K562 (cell line): ENCODE measurements around the gene GDF9. TPM values are rescaled to one million over a fixed set of nuclear protein-coding genes. Genes with fewer than 3 reads are reported as not detected.

ENCODE experiments used
- FOS ChIP-seq: IDR thresholded peaks from 3 replicates; pipeline ENCODE4 v1.6.1; 2011; ENCODE audit not compliant: insufficient read length; ENCODE audit errors: extremely low read depth
- KAT7 ChIP-seq: sonication (generic); formaldehyde crosslinking; IDR thresholded peaks from 2 replicates; pipeline ENCODE4 v1.8.0; 2022; ENCODE audit warnings: missing genetic modification reagents, mild to moderate bottlenecking, borderline replicate concordance
- KDM4B ChIP-seq, 2 experiments: fragments of 450-650 bp in 1 of 2; sonication (generic) in 1 of 2; IDR thresholded peaks; 2 replicates each; pipeline ENCODE4 v1.6.1; 2016 to 2017; ENCODE audit warnings: borderline replicate concordance in 2 of 2, antibody characterized with exemption in 1 of 2, low read depth in 1 of 2, mild to moderate bottlenecking in 1 of 2
- PHTF2 ChIP-seq: fragments of 250-450 bp; sonication (Bioruptor Pico); IDR thresholded peaks from 2 replicates; pipeline ENCODE4 v1.5.0; 2021; ENCODE audit warnings: mild to moderate bottlenecking
- RBFOX2 ChIP-seq: fragments of 200-400 bp; formaldehyde crosslinking; IDR thresholded peaks from 2 replicates; pipeline ENCODE4 v1.6.1; 2017; ENCODE audit warnings: low read depth, mild to moderate bottlenecking, low read length, moderate library complexity
- RBM15 ChIP-seq: fragments of 200-400 bp; formaldehyde crosslinking; IDR thresholded peaks from 2 replicates; pipeline ENCODE4 v1.6.1; 2018; ENCODE audit warnings: mild to moderate bottlenecking, low read length, moderate library complexity; ENCODE audit not compliant: insufficient read depth
- RBM25 ChIP-seq: fragments of 200-400 bp; formaldehyde crosslinking; IDR thresholded peaks from 2 replicates; pipeline ENCODE4 v1.6.1; 2018; ENCODE audit warnings: low read length, low read depth, moderate library complexity; ENCODE audit not compliant: severe bottlenecking
- RNF2 ChIP-seq: sonication (generic); IDR thresholded peaks from 2 replicates; pipeline ENCODE4 v1.6.1; 2016
- TGIF2 ChIP-seq: sonication (generic); formaldehyde crosslinking; IDR thresholded peaks from 2 replicates; pipeline ENCODE4 v1.8.1; 2022; ENCODE audit warnings: mild to moderate bottlenecking, missing genetic modification reagents, moderate library complexity
- THRB ChIP-seq: fragments of 450-650 bp; formaldehyde crosslinking; conservative IDR thresholded peaks from 2 replicates; pipeline ENCODE4 v1.4.0; 2022; ENCODE audit warnings: mild to moderate bottlenecking, missing genetic modification characterization
- YY1 ChIP-seq, 3 experiments: IDR thresholded peaks; 2 replicates each; pipeline ENCODE4 v1.6.1; 2011; ENCODE audit warnings: low read length in 2 of 3, mild to moderate bottlenecking in 2 of 3, moderate library complexity in 2 of 3, borderline replicate concordance in 1 of 3, control low read depth in 1 of 3, low read depth in 1 of 3; ENCODE audit not compliant: insufficient read depth in 3 of 3, insufficient replicate concordance in 2 of 3, control insufficient read depth in 1 of 3, insufficient read length in 1 of 3; ENCODE audit errors: extremely low read depth in 1 of 3
- ZNF121 ChIP-seq: sonication (generic); formaldehyde crosslinking; conservative IDR thresholded peaks from 2 replicates; pipeline ENCODE4 v1.8.0; 2022; ENCODE audit warnings: missing genetic modification reagents
- ZNF224 ChIP-seq: sonication (generic); formaldehyde crosslinking; IDR thresholded peaks from 2 replicates; pipeline ENCODE4 v1.8.0; 2022; ENCODE audit warnings: mild to moderate bottlenecking, missing genetic modification reagents
- ZNF274 ChIP-seq: IDR thresholded peaks from 2 replicates; pipeline ENCODE4 v1.6.1; 2011; ENCODE audit warnings: low read depth, mild to moderate bottlenecking, low read length, moderate library complexity, borderline replicate concordance
- ZNF3 ChIP-seq: fragments of 250-450 bp; sonication (Bioruptor Pico); IDR thresholded peaks from 2 replicates; pipeline ENCODE4 v1.5.0; 2021; ENCODE audit warnings: mild to moderate bottlenecking, moderate library complexity
- ZNF41 ChIP-seq: fragments of 250-450 bp; sonication (Bioruptor Pico); conservative IDR thresholded peaks from 2 replicates; pipeline ENCODE4 v1.4.0; 2020; ENCODE audit warnings: mild to moderate bottlenecking
- ZNF551 ChIP-seq: fragments of 250-450 bp; sonication (Bioruptor Pico); IDR thresholded peaks from 2 replicates; pipeline ENCODE4 v1.5.0; 2021; ENCODE audit warnings: mild to moderate bottlenecking, moderate library complexity
- polyA plus RNA-seq, 8 experiments: library from polyadenylated mRNA; depleted of rRNA in 4 of 8; stranded (reverse) in 5 of 8; unstranded in 3 of 8; fragments of >200 nt; fragmentation: Nextera tagmentation in 2 of 8; fragmentation: Illumina TruSeq in 1 of 8; extraction: Ambion mirVana in 2 of 8; extraction: Trizol in 1 of 8; gene quantifications; 2 replicates each; pipeline versions ENCODE4 v1.2.1 to v1.2.3, GENCODE V29; 2011 to 2014; ENCODE audit warnings: inconsistent platforms in 1 of 8, missing spikeins in 1 of 8
- total RNA-seq, 7 experiments: library from RNA; depleted of rRNA in 6 of 7; stranded (reverse); fragments of >200 nt in 6 of 7; fragmentation: Illumina TruSeq in 2 of 7; extraction: Trizol in 2 of 7; gene quantifications; 2 replicates each; pipeline versions ENCODE4 v1.2.1 to v1.2.3, GENCODE V29; 2011 to 2021; ENCODE audit warnings: low replicate concordance in 1 of 7
- TF ChIP-seq, protein P1 (sequence below), 2 experiments: IDR thresholded peaks; 2 replicates each; pipeline ENCODE4 v1.6.1; 2011; ENCODE audit warnings: borderline replicate concordance in 1 of 2, control low read depth in 1 of 2, low read depth in 1 of 2, low read length in 1 of 2, mild to moderate bottlenecking in 1 of 2, mixed read lengths in 1 of 2, moderate library complexity in 1 of 2; ENCODE audit not compliant: insufficient read depth in 1 of 2, insufficient read length in 1 of 2, poor library complexity in 1 of 2, severe bottlenecking in 1 of 2; ENCODE audit errors: extremely low read depth in 1 of 2
- TF ChIP-seq, protein P2 (sequence below): fragments of 250-450 bp; sonication (Bioruptor Pico); IDR thresholded peaks from 2 replicates; pipeline ENCODE4 v1.9.0; 2021; ENCODE audit warnings: mild to moderate bottlenecking, inconsistent platforms
- TF ChIP-seq, protein P3 (sequence below): fragments of 450-650 bp; IDR thresholded peaks from 2 replicates; pipeline ENCODE4 v1.6.1; 2016; ENCODE audit warnings: borderline replicate concordance

The GDF9 gene
- total and polyA plus RNA-seq, 9 of the 15 experiments (the other 6 are each of a cell fraction or from before 2014, with no cell fraction given), result 0.10 to 0.70 (median 0.20) TPM; not detected in 1

- no peak for TF ChIP-seq KDM4B (IDR thresholded peaks at IDR 0.05; ENCODE audit: borderline replicate concordance in 2 of 2, low read depth in 1 of 2)
- TF ChIP-seq, protein P1, sequence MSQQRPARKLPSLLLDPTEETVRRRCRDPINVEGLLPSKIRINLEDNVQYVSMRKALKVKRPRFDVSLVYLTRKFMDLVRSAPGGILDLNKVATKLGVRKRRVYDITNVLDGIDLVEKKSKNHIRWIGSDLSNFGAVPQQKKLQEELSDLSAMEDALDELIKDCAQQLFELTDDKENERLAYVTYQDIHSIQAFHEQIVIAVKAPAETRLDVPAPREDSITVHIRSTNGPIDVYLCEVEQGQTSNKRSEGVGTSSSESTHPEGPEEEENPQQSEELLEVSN (IDR thresholded peaks at IDR 0.05; ENCODE audit: borderline replicate concordance in 1 of 2, extremely low read depth in 1 of 2, insufficient read depth in 1 of 2, insufficient read length in 1 of 2, low read depth in 1 of 2, low read length in 1 of 2, poor library complexity in 1 of 2, severe bottlenecking in 1 of 2), result peak in 1 of 2 experiments; percentile 41
- TF ChIP-seq, protein P2, sequence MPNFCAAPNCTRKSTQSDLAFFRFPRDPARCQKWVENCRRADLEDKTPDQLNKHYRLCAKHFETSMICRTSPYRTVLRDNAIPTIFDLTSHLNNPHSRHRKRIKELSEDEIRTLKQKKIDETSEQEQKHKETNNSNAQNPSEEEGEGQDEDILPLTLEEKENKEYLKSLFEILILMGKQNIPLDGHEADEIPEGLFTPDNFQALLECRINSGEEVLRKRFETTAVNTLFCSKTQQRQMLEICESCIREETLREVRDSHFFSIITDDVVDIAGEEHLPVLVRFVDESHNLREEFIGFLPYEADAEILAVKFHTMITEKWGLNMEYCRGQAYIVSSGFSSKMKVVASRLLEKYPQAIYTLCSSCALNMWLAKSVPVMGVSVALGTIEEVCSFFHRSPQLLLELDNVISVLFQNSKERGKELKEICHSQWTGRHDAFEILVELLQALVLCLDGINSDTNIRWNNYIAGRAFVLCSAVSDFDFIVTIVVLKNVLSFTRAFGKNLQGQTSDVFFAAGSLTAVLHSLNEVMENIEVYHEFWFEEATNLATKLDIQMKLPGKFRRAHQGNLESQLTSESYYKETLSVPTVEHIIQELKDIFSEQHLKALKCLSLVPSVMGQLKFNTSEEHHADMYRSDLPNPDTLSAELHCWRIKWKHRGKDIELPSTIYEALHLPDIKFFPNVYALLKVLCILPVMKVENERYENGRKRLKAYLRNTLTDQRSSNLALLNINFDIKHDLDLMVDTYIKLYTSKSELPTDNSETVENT (CRISPR knock-in tag), result peak; percentile 76; the same call in 1 of the 2 replicates
- 0 out of 2 replicates have a peak, but pooled peaks have one; percentile 83 for TF ChIP-seq KAT7 (CRISPR knock-in tag)
- TF ChIP-seq RNF2, result peak; percentile 73; the same call in 1 of the 2 replicates
- TF ChIP-seq ZNF41 (CRISPR knock-in tag), result no peak
- no peak for TF ChIP-seq TGIF2
- peak; percentile 94 for TF ChIP-seq RBFOX2
- no peak for TF ChIP-seq RBM15
- no peak for TF ChIP-seq ZNF3 (CRISPR knock-in tag)
- TF ChIP-seq ZNF224 (CRISPR knock-in tag), result no peak
- TF ChIP-seq ZNF274, result no peak
- no peak for TF ChIP-seq FOS
- TF ChIP-seq, protein P3, sequence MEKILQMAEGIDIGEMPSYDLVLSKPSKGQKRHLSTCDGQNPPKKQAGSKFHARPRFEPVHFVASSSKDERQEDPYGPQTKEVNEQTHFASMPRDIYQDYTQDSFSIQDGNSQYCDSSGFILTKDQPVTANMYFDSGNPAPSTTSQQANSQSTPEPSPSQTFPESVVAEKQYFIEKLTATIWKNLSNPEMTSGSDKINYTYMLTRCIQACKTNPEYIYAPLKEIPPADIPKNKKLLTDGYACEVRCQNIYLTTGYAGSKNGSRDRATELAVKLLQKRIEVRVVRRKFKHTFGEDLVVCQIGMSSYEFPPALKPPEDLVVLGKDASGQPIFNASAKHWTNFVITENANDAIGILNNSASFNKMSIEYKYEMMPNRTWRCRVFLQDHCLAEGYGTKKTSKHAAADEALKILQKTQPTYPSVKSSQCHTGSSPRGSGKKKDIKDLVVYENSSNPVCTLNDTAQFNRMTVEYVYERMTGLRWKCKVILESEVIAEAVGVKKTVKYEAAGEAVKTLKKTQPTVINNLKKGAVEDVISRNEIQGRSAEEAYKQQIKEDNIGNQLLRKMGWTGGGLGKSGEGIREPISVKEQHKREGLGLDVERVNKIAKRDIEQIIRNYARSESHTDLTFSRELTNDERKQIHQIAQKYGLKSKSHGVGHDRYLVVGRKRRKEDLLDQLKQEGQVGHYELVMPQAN, result peak; percentile 83
- no peak for TF ChIP-seq RBM25
- no peak for TF ChIP-seq THRB
- TF ChIP-seq ZNF121 (CRISPR knock-in tag), result no peak
- no peak for TF ChIP-seq ZNF551
- TF ChIP-seq PHTF2 (CRISPR knock-in tag), result no peak
- TF ChIP-seq YY1 (IDR thresholded peaks at IDR 0.05; ENCODE audit: borderline replicate concordance in 1 of 3, control insufficient read depth in 1 of 3, extremely low read depth in 1 of 3, insufficient read depth in 3 of 3, insufficient read length in 1 of 3, insufficient replicate concordance in 2 of 3, low read depth in 1 of 3, low read length in 2 of 3), result peak in 2 of 3 experiments; percentile 57 to 76
These were observed at the start of gene GDF9, which contains the start of gene UQCRQ (continued) for GRCh38 chr5:132866342-132867045.
